HG02798 (cell line): ENCODE results near the gene SPECC1L.
"Not testable (repeated sequence)": the region's sequence is repeated elsewhere in the genome, so short reads cannot be mapped to it uniquely, and the experiment has no call there.

Experiments
- ATAC-seq: cut with Tn5 transposase; IDR thresholded peaks from one replicate; pipeline ENCODE4 v1.9.1; 2021; ENCODE audit warnings: mild to moderate bottlenecking; ENCODE audit not compliant: unreplicated experiment, poor library complexity

SPECC1L gene

GRCh38 chr22:24270556-24271385 lies at the start of gene SPECC1L:
Gene SPECC1L (plus strand): TSS chr22:24270831. CDS start chr22:24302232, 31,401 bp downstream.
- ATAC-seq: peak; percentile 91

GRCh38 chr22:24224468-24224867 lies 46.2 kb upstream of the SPECC1L start:
- ATAC-seq: no peak

DNA sequence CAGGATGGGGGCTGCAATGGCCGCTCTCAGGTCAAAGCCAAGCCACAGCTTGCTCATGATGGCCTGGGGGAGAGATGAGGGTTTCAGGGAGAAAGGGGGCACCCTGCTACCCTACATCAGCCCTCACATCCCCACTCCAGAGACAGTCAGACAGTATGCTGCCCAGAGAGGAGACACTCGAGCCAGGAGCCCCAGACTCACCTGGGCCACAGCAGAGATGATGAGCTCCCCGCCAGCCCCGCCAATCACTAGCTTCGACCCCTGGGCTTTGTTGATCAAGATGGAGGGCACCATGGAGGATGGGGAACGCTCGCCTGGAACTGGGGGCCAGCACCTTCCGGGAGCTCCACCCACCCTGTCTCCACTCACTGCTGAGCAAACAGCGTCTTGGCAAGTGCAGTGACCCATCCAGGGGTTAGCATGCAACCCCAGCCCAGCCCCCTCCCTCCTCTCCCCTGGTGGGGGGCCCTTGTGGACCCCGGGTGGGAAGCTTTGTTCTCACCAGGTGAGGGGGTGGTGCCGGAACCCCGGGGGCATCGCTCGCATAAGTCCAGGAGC lies 45.5 kb upstream of the SPECC1L start:
- no peak for ATAC-seq

DNA sequence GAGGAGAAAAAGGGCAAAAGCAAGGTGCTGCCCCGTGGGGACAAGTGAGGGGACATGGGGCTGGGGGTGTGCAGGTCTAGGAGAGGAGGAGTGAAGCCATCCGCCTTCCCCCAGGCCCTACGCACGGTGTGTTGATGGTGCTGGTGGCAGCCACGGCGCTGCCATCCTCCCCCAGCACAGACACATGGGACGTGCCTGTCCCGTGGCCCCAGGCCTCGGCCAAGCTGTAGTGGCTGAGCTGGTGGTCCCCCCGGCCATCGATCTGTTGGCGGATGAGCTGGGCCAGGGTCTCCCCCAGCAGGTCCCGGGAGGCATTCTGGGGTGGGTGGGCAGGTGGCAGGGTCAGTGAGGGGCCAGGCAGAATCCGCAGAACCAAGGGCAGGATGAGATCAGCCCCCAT lies 44.7 kb upstream of the SPECC1L start:
- ATAC-seq: no peak

DNA sequence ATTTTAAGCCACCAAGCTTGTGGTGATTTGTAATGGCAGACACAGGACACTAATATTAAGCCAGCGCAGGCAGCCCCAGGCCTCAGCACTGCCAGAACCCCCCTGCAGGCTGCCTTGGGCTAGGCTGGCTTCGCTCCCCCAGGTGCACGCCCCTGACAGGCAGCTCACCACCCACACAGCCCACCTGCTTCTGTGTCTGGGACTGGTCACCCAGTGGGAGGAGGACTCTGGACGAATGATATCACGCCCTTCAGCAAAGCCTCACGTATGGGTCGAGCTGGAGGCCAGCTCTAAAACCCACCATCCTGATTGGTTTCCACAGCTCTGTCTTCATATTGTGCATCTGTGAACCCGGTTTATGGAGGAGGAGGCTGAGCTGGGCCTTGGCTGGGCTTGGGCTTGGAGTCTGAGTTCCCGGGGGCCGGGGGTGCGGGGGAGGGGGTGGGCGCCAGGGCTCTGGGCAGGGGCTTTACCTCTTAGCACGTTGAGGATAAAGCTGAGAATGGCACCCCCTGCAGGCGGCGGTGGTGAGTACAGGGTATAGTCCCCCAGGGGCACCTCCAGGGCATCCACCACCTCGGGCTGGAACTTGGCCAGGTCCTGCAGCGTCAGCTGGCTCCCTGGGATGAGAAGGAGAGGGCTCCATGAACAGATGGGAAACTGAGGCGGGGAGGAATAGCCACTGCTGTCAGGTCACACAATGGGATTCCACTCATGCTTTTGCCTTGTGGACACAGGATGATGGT lies 39.5 kb upstream of the SPECC1L start:
- ATAC-seq: no peak

DNA sequence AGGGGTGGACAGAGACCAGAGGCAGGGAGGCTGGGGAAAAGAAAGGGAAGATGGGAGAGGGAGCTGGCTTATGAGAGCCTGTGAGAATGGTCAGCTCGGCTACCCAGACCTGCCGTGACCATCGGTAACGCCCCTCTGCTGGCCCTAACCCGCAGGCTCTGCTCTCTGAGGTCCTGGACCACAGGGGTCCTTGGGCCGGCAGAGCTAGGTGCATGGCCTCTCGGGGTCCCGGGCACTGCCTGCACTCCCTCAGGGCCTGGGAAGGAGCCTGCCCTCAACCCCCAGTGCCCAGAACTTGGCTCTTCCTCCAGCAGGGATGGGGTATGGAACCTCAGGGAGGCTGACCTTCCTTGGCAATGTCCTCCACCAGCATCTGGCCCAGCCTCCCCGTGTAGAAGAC lies 38.9 kb upstream of the SPECC1L start:
- no peak for ATAC-seq

DNA sequence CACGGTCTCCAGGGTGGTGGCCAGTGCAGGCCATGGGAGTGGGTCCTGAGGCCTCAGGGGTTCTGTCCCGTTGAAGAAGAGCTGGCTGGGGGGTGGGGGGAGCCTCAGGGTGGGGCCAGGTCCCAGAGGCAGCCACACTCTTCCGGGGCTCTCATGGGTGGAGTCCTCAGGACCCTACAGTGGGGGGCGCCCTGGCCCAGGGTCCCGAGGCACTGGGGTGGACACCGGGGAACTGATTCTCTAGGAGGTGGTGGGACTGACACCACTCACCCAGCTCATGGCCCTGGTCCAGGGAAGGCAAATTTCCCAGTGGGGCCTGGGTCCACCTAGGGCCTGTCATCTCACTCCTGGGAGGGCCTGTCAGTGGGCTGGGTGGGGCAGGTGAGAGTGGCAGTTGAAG lies 38.5 kb upstream of the SPECC1L start:
- no peak for ATAC-seq

DNA sequence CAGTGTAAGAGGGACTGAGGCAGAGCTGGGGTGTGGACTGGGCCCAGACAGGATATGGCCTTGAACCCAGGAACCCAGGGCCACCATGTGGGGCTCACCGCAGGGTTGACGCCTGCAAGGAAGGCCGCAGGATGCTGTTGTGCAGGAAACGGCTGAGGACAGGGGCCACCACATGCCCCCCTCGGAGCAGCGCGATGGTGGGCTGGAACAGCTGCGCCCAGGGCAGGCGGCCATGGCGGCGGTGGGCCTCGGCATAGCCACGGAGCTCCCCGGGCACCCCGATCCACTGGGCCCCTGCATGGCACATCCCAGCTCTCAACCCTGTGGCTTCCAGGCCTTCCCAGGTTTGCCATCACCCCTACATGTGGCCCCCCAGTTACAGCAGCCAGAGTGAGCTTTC lies 37.9 kb upstream of the SPECC1L start:
- ATAC-seq: no peak

- ATAC-seq: no peak
Observed at GRCh38 chr22:24233235-24233634, 37.4 kb upstream of the SPECC1L start.

DNA sequence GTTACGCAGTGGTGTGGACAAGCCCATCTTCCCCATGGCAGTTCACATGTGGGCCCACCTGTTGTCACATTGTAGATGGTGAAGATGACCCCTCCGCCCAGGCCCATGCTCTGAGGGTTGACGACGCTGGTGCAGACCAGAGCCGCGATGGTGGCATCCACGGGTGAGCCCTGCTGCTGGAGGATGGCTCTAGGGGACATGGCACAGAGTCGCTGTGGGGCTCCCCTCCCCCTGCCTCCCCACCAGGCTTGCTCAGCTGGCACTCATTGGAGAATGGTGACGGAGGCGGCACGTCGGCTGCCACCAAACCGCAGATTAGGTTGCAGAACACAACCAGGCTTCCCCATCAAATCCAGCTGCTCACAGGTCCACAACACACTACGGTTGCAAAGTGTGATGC lies 36.8 kb upstream of the SPECC1L start:
- no peak for ATAC-seq

GRCh38 chr22:24235315-24235714 lies 35.3 kb upstream of the SPECC1L start:
- ATAC-seq: no peak

- no peak for ATAC-seq
Observed at GRCh38 chr22:24236656-24237055, 34.0 kb upstream of the SPECC1L start.

DNA sequence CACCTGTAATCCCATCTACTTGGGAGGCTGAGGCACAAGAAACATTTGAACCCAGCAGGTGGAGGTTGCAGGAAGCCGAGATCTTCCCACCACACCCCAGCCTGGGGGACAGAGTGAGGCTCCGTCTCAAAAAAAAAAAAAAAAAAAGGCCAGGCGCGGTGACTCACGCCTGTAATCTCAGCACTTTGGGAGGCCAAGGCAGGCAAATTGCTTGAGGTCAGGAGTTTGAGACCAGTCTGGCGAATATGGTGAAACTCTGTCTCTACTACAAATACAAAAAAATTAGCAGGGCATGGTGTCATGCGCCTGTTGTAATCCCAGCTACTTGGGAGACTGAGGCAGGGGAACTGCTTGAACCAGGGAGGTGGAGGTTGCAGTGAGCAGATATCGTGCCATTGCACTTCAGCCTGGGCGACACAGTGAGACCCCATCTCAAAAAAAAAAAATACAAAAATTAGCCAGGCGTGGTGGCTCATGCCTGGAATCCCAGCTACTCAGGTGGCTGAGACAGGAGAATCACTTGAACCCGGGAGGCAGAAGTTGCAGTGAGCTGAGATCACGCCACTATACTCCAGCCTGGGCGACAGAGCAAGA lies 32.4 kb upstream of the SPECC1L start:
- not testable (repeated sequence) for ATAC-seq

- ATAC-seq: no peak
Observed at GRCh38 chr22:24240381-24240780, 30.2 kb upstream of the SPECC1L start.

- not testable (repeated sequence) for ATAC-seq
Observed at GRCh38 chr22:24240985-24241692, 29.5 kb upstream of the SPECC1L start.

DNA sequence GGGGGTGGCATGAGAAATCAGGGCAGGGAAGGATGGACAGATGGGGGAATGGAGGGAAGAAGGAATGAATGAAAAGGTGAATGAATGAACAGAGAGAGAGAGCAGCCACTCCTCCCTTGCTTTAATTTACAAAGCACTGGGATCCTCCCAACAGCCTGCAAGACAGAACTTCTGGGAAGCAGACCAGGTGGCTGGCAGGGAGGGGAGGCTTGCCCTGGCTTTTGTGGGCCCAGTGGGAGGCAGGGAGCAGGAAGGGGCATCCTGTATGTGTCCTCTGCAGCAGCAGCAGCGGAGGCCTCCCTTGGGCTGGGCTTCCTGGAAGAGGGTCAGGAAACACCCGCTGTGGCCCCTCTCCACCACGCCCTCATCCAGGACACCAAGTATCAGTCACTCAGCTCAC lies 27.2 kb upstream of the SPECC1L start:
- not testable (repeated sequence) for ATAC-seq

- ATAC-seq: no peak
Observed at GRCh38 chr22:24244144-24244787, 26.4 kb upstream of the SPECC1L start.

GRCh38 chr22:24245030-24245431 lies 25.6 kb upstream of the SPECC1L start, which contains the start of gene GGT5:
Gene GGT5 (minus strand): TSS chr22:24245082. CDS start chr22:24244725, 357 bp downstream.
- ATAC-seq: not testable (repeated sequence)
